Stimulated activated CD8-positive, alpha-beta memory T cell treated with anti-CD3 and anti-CD28 coated beads, Interleukin-7, amount 100 ng/mL, for 24 hours (primary cell): Measurements from ENCODE around the gene NID1.

Experiments used
- DNase-seq: peaks from one replicate; pipeline ENCODE4 v3.0.0-alpha.2; 2020; ENCODE audit warnings: low read depth

NID1 gene

DNA sequence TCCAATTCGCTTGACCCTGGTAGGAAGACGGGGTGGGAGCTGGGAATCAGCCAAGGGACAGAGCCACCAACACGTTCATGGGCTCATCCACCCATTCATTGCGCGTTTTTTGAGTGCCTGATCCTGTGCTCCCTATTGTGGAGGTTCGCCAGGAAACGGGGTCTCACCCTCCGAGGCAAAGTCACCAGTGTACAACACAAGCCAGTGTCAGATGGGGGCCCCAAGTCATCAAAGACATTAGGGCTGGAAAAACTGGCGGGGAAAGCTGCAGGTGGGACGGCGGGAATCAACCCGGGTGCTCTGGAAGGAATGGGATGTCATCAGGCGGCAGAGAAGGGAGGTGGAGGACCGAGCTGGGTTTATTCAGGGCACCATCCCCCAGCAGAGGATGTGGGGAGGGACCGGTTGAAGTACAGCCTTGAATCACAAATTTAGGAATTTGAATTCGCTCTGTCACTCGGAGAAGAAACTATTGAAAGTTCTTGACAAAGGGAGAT is 667 bp upstream of the NID1 start:
- no peak for DNase-seq

- DNase-seq, result no peak
Observed at GRCh38 chr1:236063919-236064673, 794 bp downstream of the NID1 start.

GRCh38 chr1:236063551-236063918 is 1.4 kb downstream of the NID1 start:
- DNase-seq, result no peak

GRCh38 chr1:236060286-236060685 is 4.6 kb downstream of the NID1 start:
- DNase-seq, result no peak

- DNase-seq, result no peak
Observed at GRCh38 chr1:236059011-236059410, 5.9 kb downstream of the NID1 start.

DNA sequence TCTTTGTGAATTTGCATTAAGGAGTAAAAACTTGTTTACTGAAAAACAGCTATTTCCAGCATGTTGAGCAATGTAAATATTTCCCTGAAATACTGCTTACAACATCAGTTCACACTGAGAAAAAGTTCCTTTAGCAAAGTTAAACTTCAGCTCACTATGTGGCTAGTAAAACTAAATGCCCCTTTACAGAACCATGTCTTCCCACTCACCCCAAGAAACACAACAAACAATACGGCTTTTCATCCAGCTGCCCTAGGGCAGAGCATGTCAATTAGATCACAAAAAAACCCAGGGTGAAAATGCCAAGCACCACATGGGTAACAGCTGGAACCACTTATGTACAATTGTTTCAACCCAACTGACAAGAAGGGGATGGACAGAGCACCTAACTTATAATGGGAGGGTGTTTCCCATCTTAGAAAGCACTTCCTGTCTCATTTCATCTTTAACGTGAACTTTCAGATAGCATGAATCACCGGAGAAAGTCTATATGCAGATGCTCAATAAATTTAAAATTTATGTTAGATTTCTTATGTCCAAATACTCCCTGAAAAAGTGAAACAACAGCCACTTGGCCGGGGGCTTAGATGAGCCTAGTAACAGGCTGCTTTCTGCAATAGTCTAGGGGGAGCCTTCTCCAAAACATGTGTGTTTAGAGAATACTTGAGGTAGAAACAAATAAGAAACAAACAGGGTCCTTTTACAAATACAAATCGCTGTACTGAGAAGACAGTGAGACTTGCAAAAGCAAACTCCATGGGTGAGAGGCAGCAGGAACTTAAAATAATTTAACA is 6.6 kb downstream of the NID1 start:
- DNase-seq, result no peak

DNA sequence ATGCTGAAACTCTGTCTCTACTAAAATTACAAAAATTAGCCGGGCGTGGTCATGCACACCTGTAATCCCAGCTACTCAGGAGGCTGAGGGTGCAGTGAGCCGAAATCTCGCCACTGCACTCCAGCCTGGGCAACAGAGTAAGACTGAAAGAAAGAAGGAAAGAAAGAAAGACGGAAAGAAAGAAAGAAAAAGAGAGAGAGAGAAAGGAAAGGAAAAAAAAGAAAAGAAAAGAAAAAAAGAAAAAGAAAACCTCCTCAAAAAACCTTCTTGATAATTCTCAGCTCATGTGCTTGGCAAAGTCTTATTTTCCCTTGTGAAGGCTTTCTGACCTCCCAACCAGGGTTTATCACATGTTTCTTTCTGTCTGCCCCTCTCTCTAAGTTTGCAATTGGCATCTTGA is 7.3 kb downstream of the NID1 start:
- no peak for DNase-seq

GRCh38 chr1:236052232-236052993 is 12.5 kb downstream of the NID1 start:
- no peak for DNase-seq

- no peak for DNase-seq
Observed at GRCh38 chr1:236051242-236051791, 13.6 kb downstream of the NID1 start.

- DNase-seq, result no peak
Observed at GRCh38 chr1:236045771-236046170, 19.1 kb downstream of the NID1 start.

DNA sequence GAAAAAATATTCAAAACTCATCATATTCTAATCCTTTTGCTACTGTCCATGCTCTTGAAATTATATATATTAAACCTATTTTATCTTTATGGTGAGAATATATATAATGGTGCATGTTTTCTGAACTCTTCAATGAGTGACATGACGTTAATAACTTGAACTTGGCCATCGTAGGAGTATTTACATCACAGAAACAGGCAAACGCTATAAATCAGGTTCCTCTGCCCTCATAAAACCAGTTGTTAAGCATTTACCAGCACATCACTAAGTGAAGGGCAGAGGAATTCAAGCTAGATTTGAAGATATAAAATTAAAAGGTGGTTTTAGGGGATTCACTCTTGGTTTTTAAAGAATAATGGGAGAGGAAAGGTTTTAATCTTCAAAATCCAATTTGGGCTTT is 20.5 kb downstream of the NID1 start:
- no peak for DNase-seq

- no peak for DNase-seq
Observed at GRCh38 chr1:236041631-236042618, 23.0 kb downstream of the NID1 start.

DNA sequence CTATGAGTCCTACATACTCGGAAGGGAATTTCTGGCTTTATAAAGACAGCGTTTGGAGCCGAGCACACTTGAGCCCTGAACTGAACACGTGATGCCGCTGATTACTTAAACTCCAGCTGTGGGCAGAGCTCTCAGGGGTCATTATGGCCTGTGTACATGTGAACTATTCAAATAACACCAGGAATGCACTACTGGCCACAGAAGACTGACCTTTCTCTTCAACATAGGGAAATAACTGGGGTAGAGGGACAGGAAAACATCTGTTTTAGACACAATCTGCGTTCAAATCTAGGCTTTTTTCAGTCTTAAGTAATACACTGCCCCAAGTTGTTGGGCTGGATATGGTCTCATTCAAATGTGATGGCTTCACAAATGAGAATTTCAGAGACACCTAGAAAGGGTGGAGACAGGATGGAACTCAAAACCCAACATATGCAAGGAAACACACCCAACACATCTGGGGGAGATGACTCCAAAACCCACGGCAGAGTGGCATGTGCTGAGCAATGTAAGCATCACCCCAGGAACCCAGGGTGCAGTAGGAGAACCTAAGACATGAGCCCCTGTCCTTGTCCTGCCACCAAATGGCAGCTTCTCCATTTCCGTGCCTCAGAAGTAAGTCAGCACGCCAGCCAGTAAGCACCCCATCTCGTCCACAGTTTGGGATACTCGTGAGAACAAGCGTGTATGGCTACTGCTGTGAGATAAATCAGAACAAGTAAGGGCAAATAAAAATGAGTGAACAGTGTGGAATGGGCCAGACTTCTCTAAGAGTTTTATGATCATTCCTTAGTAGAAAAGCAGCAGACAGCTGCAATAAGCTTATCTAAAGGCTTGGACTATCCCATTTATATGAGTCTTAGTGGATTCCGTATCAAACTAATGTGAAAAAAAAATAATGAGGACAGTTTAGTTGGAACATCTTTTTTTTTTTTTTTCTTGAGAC is 24.9 kb downstream of the NID1 start:
- no peak for DNase-seq

- DNase-seq, result no peak
Observed at GRCh38 chr1:236038034-236038433, 26.9 kb downstream of the NID1 start.

DNA sequence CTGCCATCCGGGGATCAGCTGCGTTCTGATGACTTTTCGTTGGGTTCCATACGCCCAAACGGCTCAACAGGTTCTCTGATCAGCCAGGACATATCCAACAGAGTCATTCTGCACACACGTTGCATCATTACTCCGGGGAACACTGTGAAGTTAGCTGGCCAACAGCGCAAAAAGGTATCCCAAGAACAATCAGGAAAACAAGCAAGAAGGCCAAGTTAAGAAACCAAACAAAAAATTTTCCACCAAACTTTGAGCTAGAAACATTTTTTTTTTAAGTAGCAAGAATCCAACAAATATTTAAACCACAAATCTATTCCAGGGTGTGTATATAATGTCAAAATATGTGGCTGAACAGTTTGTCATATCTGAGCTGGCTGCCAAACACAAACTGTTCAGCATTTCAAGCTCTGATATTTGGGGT is 29.2 kb downstream of the NID1 start:
- DNase-seq, result no peak

DNA sequence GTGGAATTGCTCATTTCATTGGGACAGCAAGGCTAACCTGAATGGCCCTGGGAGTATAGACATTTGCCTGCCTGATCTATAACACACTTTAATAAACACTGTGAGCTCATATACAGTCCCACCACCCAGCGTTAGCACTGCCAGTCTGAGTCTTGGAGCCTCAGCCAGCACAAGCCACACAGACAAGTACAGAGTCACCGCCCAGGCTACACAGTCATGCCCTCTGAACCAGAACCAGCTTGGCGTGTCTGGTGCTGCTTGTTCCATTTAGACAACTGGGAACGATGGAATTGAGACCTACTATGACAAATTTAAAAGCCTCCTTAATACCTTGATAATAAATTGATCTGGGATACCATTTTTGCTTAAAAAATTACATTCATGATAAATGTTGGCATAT is 31.6 kb downstream of the NID1 start:
- no peak for DNase-seq

DNA sequence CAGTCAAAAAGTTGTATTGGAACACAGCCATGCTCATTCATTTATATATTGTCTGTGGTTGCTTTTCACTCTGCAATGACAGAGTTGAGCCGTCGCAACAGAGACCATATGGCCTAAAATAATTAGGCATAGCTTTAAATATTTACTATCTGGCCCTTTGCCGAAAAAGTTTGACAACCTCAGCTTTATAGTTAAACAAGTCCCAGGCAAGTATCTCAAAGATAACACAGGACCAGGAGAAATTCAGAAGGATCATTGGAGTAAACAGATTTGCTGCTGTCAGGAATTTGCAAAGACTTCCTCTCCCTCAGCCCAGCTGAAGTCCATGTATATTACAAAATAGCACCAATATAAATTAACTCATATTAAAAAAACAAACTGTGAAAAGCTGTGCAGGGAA is 34.4 kb downstream of the NID1 start:
- DNase-seq, result no peak

GRCh38 chr1:236029428-236029940 is 35.4 kb downstream of the NID1 start:
- DNase-seq, result no peak

DNA sequence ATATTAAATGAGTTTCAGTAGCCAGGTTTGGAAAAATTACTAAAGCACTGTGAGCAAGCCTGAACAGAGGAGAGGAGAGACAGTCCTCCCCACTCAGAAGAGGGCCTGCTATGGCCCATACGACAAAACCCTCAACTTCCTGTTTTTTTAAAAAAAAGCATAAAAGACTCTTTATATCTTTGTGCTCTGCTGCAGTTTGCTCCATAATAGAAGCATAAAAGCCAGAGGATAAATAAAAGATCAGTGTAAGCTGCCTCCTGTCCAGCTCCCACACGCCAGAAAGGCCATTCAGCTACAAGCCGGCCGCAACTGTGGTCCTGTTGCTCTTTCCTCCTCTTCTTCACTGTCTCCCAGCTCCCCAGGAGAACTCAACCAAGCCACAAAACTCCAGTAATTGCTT is 37.8 kb downstream of the NID1 start:
- no peak for DNase-seq

GRCh38 chr1:236025836-236026235 is 39.1 kb downstream of the NID1 start:
- DNase-seq, result no peak
